NCI-H1694 treated with DMSO at 0.1 percent for 48 hours (cell line): ENCODE measurements around the gene CCNE1.
"Not testable (repeated sequence)": the region's sequence is repeated elsewhere in the genome, so short reads cannot be mapped to it uniquely, and the experiment has no call there.

ENCODE experiments used
- DNase-seq: peaks from one replicate; lab custom pipeline; 2025; lab: John Stamatoyannopoulos, UW

CCNE1 gene

DNA sequence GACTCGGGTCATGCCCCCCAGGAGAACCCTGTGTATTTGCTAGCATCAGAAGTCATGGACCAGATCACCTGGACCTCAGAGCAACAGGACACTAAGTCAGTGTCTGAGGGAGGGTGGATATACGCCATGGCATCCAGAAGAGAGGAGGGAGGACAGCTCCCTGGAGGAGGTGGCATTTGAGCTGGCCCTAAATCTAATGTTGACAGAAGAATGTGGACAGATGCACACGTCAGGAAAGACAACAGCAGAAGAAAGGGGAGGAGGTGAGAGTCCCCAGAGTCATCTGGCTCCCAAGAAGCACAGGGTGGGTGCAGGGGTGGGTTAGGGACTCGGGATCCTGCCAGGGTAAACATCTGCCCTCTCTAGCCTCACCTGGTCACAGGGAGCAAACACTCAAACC, 24.5 kb upstream of the CCNE1 start:
- DNase-seq = no peak

DNA sequence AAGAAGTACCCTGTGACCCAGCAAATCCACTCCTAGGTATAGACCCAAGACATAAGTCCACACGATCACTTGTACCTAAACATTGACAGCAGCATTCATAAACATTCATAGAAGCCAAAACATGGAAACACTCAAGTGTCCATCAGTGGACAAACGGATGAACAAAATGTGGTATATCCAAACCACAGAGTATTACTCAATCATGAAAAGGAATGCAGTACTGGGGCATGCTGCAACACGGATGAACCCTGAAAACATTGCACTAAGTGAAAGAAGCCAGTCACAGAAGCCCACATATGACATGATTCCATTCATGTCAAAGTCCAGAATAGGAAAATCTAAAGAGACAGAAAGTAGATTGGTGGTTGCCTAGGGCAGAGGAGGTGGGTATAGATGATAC, 22.8 kb upstream of the CCNE1 start:
- DNase-seq = no peak

- DNase-seq = no peak
Measured at GRCh38 chr19:29793116-29793727, 18.6 kb upstream of the CCNE1 start.

DNA sequence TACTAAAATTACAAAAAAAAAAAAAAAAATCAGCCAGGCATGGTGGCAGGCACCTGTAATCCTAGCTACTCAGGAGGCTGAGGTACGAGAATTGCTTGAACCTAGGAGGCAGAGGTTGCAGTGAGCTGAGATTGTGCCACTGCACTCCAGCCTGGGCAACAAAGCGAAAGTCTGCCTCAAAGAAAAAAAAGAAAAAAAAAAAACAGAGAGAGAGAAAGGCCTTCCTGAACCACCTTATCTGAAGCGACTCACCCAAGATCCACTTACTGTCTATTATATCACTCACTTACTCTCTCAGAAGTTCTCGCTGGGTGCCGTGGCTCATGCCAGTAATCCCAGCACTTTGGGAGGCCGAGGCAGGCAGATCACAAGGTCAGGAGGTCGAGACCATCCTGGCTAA, 17.3 kb upstream of the CCNE1 start:
- not testable (repeated sequence) for DNase-seq

DNA sequence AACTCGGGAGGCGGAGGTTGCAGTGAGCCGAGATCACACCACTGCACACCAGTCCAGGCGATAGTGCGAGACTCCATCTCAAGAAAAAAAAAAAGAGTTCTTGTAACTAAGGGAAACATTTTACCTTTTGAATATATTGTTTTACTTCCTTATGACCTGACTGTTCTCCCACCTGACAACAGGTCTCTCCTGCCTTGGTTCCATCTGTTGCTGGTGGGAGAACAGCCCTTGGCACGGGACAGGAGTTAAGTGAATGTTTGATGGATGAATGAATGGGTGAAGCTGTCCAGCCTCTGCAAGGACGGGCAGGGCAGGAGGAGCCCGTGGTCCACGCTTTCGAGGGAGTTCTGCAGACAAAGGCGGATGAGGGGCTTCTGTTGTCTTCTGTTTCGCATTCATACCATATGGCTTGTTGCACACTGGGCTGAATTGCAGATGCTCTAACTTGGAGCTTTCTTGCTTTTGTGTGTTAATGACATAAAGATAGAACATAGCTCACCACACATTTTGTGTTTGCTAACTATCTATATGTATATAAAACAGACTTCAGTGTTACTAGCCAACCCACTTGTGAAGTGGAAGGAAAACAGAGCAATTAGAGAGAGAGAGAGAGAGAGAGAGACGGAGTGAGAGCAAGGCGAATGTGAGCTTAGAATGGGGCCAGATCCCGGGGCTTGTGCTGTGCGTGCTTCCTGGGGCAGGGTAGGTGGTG, 16.2 kb upstream of the CCNE1 start:
- DNase-seq = no peak

DNA sequence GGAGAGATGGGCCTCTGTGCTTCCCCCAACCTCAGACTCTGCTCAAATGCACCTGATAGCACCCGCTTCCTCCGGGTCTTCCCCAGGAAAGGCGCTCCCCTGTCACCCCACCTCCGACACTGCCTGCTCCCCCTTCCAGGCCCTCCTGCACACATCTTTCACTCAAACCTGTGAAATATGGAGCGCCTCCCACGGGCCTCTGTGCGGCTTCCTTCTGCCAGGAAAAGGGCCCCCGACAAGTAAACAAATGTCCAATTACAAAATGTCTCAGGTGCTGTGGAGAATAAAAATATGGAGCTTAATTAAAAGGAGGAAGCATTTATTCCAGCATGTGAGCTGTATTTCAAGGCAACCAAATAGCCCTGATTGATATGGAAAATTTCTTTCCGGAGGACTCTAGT, 15.6 kb upstream of the CCNE1 start:
- DNase-seq = no peak

GRCh38 chr19:29798774-29799497, 12.9 kb upstream of the CCNE1 start:
- no peak for DNase-seq

GRCh38 chr19:29800100-29800825, 11.5 kb upstream of the CCNE1 start:
- DNase-seq = no peak

DNA sequence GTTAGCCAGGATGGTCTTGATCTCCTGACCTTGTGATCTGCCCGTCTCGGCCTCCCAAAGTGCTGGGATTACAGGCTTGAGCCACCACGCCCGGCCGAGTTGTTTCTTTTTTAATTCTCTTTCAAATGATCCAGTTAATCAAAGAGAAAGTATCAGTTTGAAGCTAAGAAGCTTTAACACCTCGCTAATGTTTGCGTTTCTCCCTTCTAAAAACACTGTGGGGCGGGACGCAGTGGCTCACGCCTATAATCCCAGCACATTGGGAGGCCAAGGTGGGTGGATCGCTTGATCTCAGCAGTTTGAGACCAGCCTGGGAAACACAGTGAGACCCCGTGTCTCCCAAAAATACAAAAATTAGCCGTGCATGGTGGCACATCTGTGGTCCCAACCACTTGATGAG, 7.8 kb upstream of the CCNE1 start:
- not testable (repeated sequence) for DNase-seq

DNA sequence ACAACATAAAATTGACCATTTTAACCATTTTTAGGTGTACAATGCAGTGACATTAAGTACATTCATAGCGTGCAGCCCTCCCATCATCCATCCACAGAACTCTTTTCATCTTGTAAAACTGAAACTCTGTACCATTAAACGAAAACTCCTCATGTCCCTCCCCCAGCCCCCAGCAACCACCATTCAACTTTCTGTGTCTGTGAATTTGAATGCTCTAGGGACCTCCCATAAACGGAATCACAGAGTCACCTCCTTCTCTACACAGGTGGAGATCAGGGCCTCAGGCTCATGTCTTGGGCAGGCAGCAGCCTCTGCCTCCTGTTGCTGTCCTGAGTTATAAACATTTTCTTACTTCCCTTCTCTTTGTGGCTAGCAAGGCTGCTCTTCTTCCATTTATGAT, 7.3 kb upstream of the CCNE1 start:
- DNase-seq = no peak

DNA sequence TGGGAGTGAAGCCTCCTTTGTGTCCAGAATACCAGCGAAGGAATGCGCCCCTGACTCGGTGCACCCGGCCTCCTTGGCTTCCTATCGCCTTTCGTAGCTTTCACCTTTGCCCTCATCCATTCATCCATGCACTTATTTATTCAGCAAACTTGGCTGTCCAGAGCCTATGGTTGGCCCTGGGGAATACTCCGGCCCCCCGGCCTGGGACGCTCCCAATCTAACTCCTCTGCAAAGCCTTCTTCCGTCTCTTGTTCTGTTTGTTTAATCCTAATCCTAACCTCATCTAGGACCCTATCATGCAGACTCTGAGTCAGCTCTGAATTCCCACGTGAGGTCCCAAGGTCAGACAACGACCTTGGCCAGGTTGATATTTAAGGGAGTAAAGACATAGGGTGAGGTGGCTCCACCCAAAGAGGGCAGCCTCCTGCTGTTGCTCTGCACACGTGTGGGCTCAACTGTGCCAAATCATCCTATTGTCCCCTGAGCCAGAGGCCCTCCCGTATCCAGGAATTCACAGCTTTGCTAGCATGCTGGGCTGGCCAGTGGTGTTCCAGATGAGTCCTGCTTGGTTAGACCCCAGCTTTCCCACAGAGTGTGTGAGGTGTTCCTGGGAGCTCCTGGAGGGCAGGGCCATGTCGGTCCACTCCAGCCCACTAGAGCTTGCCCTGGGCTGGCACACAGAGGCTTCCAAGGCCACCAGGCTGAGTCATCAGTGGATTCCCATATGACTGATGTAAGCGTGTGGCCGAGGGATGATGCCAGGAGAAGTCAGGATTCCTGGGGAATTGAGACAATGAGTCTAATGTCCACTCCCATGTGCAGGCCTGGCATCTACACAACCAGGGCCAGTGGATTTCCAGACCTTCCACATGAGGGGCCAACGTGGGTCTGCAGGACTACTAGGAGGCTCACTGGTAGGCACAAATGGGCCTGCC, 6.5 kb upstream of the CCNE1 start:
- DNase-seq = no peak

DNA sequence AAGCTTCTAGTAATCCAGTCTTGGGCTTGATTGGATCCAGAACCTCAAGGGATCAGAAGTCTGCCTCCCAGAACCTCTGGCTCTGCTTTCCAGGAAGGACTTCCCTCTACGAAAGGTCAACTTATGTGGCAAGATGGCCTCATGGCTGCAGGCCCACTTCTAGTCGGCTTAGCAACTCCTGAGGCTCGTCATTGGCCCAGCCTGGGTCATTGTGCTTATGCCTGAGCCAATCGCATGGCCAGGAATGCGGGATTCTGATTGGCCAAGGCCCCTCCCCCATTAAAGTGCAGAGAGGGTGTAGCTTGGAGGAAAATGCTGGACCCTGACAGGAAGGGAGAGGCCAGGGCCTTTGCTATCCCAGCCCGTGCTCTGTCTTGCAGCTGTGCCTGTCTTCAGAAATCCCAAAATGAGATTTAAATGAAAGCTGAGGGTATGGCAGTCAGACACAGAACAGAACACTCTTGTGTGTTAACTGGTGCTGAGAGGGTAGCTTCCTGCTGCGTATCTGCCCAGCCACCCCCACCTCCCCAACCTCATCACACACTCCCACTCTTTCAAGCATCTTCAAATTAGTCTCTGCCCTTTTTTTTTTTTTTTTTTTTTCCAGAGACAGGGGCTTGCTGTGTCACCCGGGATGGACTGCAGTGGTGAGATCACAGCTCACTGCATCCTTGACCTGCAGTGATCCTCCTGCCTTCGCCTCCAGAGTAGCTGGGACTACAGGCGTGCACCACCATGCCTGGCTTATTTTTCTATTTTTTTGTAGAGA, 5.5 kb upstream of the CCNE1 start:
- no peak for DNase-seq

DNA sequence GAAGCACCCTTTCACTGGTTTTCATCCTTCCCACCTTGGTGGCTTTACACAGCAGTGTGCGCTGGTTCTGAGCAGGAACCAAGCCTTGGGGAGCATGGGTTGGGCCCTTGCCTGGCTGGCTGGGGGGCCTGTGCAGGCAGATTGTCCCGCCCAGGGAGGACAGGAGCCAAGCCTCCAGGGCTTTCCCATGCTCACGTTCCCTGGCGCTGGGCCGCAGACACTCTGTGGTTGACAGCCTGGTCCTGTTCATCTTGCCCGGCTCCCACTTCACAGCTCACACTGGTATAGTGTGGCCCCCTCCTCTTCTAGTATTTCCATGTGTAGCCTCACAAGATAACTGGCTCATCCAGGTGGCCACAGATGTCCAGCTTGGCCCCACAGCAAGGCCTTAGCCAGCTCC, 4.6 kb upstream of the CCNE1 start:
- no peak for DNase-seq

DNA sequence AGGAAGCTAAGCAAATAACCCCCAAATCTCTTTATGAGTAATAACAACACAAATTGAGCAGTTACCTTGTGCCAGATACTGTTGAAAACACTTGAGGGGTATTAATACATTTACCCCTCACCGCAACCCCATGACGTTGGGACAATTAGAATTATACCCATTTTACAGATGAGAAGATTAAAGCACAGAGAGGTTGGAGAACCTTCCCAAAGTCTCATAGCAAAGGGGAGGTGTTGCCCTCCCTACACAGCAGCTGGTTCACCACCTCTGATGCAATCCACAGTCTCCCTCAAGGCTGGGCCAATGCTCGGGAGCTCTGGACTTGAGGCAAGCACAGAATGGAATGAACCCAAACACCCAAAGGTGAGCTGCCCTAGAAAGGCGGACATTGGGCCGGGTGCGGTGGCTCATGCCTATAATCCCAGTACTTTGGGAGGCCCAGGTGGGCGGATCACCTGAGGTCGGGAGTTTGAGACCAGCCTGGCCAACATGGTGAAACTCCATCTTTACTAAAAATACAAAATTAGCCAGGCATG, 3.9 kb upstream of the CCNE1 start:
- DNase-seq = no peak

GRCh38 chr19:29809795-29810503, 1.8 kb upstream of the CCNE1 start:
- DNase-seq = no peak

DNA sequence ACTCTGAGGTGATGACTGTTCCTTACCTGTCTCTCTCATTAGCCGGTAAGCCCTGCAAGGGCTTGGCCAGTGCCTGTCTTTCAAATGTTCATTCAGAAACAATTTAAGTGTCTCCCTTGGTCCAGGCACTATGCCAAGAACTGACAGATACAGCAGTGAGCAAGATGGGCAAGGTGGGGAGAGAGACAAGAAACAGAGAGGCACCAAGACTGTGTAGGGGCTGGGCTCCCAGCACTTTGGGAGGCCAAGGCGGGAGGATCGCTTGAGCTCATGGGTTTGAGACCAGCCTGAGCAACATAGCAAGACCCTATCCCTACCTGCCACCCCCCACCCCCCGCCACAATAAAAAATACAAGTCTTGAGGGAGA, 1.3 kb upstream of the CCNE1 start:
- DNase-seq = no peak

GRCh38 chr19:29812080-29812880, 489 bp downstream of the CCNE1 start:
- no peak for DNase-seq

DNA sequence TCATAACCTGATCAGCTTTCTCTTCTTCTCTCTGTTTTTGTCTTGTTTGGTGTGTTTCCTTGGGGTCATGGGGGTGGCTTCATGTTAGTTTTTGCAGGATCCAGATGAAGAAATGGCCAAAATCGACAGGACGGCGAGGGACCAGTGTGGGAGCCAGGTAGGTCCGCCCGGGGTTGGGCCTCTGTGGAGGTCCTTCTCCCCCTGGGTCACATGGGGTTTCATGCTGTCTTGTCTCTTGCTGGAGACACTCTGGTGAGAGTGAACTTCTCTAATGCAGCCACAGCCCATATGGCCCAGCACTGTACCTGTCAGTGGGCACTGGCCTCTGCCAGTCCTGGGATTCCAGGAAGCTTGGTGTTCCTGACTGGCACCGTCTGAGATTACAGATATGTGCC, 1.1 kb downstream of the CCNE1 start:
- no peak for DNase-seq

DNA sequence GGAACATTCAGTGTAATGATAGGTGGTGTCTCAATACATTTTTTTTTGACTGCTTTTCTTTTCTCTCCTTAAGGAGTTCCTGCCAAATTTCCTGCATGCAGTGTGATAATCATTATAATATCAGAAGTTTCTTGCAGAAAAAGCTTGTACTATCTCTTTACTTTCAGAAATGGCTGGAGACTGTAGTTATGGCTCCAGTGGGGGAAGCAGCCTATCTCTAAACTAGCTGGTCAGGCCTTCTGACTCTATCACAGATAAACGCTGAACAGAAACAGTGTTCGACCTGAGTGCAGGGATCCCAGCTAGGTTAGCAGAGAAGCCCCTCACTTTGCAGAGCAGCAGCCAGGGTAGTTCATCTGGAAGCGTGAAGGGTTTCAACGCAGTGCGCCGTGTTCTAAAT, 1.9 kb downstream of the CCNE1 start:
- DNase-seq = no peak
